Mesenteric fat pad (tissue), 1 donor: ENCODE data around the gene FAHD1. TPM values are rescaled to one million over a fixed set of nuclear protein-coding genes. Genes with fewer than 3 reads are reported as not detected.

Source experiments
- DNase-seq: peaks from one replicate; pipeline ENCODE4 v3.0.0-alpha.2; 2020; ENCODE audit warnings: low spot score
- total RNA-seq: library from RNA; stranded (reverse); fragmentation: NEBNext Ultra II Directional; extraction: Animal tissue kit (Norgen Biotek cat#: 25700); gene quantifications from one replicate; pipeline ENCODE4 v1.2.1, GENCODE V29; 2021
- donor health status: DM: yes; HTN: yes; CAD: no.

The FAHD1 gene
- total RNA-seq, 1 donor from 2014 or later: 17.9 TPM

- no peak for DNase-seq
Measured at GRCh38 chr16:1816396-1817275, 10.4 kb upstream of the FAHD1 start.

GRCh38 chr16:1817276-1817589 lies 9.8 kb upstream of the FAHD1 start:
- no peak for DNase-seq

GRCh38 chr16:1817716-1818115 lies 9.3 kb upstream of the FAHD1 start:
- no peak for DNase-seq

- DNase-seq: no peak
Measured at GRCh38 chr16:1818204-1818872, 8.7 kb upstream of the FAHD1 start.

- DNase-seq: no peak
Measured at GRCh38 chr16:1818873-1819525, 8.0 kb upstream of the FAHD1 start.

GRCh38 chr16:1819611-1820010 lies 7.4 kb upstream of the FAHD1 start:
- no peak for DNase-seq

GRCh38 chr16:1820096-1820945 lies 6.7 kb upstream of the FAHD1 start:
- no peak for DNase-seq

- DNase-seq: no peak
Measured at GRCh38 chr16:1820946-1821290, 6.1 kb upstream of the FAHD1 start.

GRCh38 chr16:1821861-1822611 lies 5.0 kb upstream of the FAHD1 start:
- no peak for DNase-seq

GRCh38 chr16:1822801-1823200 lies 4.2 kb upstream of the FAHD1 start:
- no peak for DNase-seq

- no peak for DNase-seq
Measured at GRCh38 chr16:1823821-1824220, 3.2 kb upstream of the FAHD1 start.

- DNase-seq: no peak
Measured at GRCh38 chr16:1825381-1825863, 1.6 kb upstream of the FAHD1 start.

- no peak for DNase-seq
Measured at GRCh38 chr16:1825864-1826690, 929 bp upstream of the FAHD1 start.

GRCh38 chr16:1828645-1829410 lies 1.8 kb downstream of the FAHD1 start:
- peak; percentile 68 for DNase-seq

GRCh38 chr16:1830213-1830612 lies 3.2 kb downstream of the FAHD1 start:
- DNase-seq: peak; percentile 30

GRCh38 chr16:1831186-1832075 lies 4.4 kb downstream of the FAHD1 start:
- peak; percentile 57 for DNase-seq

- DNase-seq: peak; percentile 79
Measured at GRCh38 chr16:1832838-1833454, 5.9 kb downstream of the FAHD1 start.
